OCI-M2 (cell line): ENCODE measurements around the gene ABCD4.
"Not testable (repeated sequence)": the region's sequence is repeated elsewhere in the genome, so short reads cannot be mapped to it uniquely, and the experiment has no call there.

ENCODE experiments used
- DNase-seq: peaks from one replicate; lab custom pipeline; 2025; ENCODE audit not compliant: unreplicated experiment; lab: John Stamatoyannopoulos, UW

Gene ABCD4

GRCh38 chr14:74302152-74302628 lies 544 bp downstream of the ABCD4 start:
- DNase-seq = no peak

GRCh38 chr14:74301594-74302151 lies 1.1 kb downstream of the ABCD4 start:
- no peak for DNase-seq

GRCh38 chr14:74299061-74299545 lies 3.6 kb downstream of the ABCD4 start:
- DNase-seq = no peak

- no peak for DNase-seq
These were observed 4.7 kb downstream of the ABCD4 start for GRCh38 chr14:74297986-74298385.

- no peak for DNase-seq
These were observed 6.7 kb downstream of the ABCD4 start for GRCh38 chr14:74296037-74296467.

GRCh38 chr14:74293606-74294005 lies 9.1 kb downstream of the ABCD4 start:
- DNase-seq = no peak

- no peak for DNase-seq
These were observed 10.7 kb downstream of the ABCD4 start for GRCh38 chr14:74292061-74292460.

GRCh38 chr14:74290415-74290814 lies 12.3 kb downstream of the ABCD4 start:
- no peak for DNase-seq

GRCh38 chr14:74289801-74290200 lies 12.9 kb downstream of the ABCD4 start:
- DNase-seq = no peak

- DNase-seq = no peak
These were observed 16.0 kb downstream of the ABCD4 start for GRCh38 chr14:74286736-74287135.

- DNase-seq = no peak
These were observed 21.7 kb downstream of the ABCD4 start for GRCh38 chr14:74281069-74281468.

GRCh38 chr14:74278080-74278479 lies 24.7 kb downstream of the ABCD4 start:
- DNase-seq = no peak

GRCh38 chr14:74275241-74275841 lies 27.4 kb downstream of the ABCD4 start:
- DNase-seq = no peak

- no peak for DNase-seq
These were observed 31.4 kb downstream of the ABCD4 start for GRCh38 chr14:74271365-74271764.

GRCh38 chr14:74270382-74271177 lies 32.2 kb downstream of the ABCD4 start:
- DNase-seq = not testable (repeated sequence)

- no peak for DNase-seq
These were observed 35.1 kb downstream of the ABCD4 start for GRCh38 chr14:74267588-74267987.

GRCh38 chr14:74265301-74265965 lies 37.3 kb downstream of the ABCD4 start:
- DNase-seq = no peak

GRCh38 chr14:74263921-74264320 lies 38.8 kb downstream of the ABCD4 start:
- DNase-seq = no peak

GRCh38 chr14:74263181-74263580 lies 39.6 kb downstream of the ABCD4 start:
- no peak for DNase-seq

- no peak for DNase-seq
These were observed 40.7 kb downstream of the ABCD4 start for GRCh38 chr14:74262076-74262475.

GRCh38 chr14:74261288-74261687 lies 41.4 kb downstream of the ABCD4 start:
- no peak for DNase-seq
